HG03439 (cell line): ENCODE data around the gene PRRT3.
"Not testable (repeated sequence)": the region's sequence is repeated elsewhere in the genome, so short reads cannot be mapped to it uniquely, and the experiment has no call there.

Experiments used
- ATAC-seq: cut with Tn5 transposase; IDR thresholded peaks from one replicate; pipeline ENCODE4 v1.9.1; 2021; ENCODE audit warnings: mild to moderate bottlenecking, moderate library complexity; ENCODE audit not compliant: unreplicated experiment

PRRT3 gene

GRCh38 chr3:9899289-9899791 lies 52.9 kb downstream of the PRRT3 start:
- no peak for ATAC-seq

- no peak for ATAC-seq
These were observed 53.6 kb downstream of the PRRT3 start for GRCh38 chr3:9898467-9899241.

- ATAC-seq: no peak
These were observed 54.5 kb downstream of the PRRT3 start for GRCh38 chr3:9897408-9898372.

- not testable (repeated sequence) for ATAC-seq
These were observed 55.3 kb downstream of the PRRT3 start for GRCh38 chr3:9896755-9897407.

- not testable (repeated sequence) for ATAC-seq
These were observed 56.5 kb downstream of the PRRT3 start for GRCh38 chr3:9895715-9896114.
